ENCODE results near the gene CCDC8.

GRCh38 chr19:46442808-46443450 is 29.6 kb upstream of the CCDC8 start:
- TF ChIP-seq CTCF (IDR thresholded peaks at IDR 0.05; ENCODE audit: extremely low read depth in 1 of 2, insufficient read depth in 1 of 2, low read depth in 1 of 2, low read length in 2 of 2): no peak
- TF ChIP-seq EZH2 (IDR thresholded peaks at IDR 0.05; ENCODE audit: borderline replicate concordance, low read depth, low read length, severe bottlenecking): no peak
- TF ChIP-seq JUN (IDR thresholded peaks at IDR 0.05; ENCODE audit: borderline replicate concordance, insufficient read depth, insufficient read length, low read depth): peak; percentile 19
- TF ChIP-seq MYC (IDR thresholded peaks at IDR 0.05; ENCODE audit: low read depth, low read length): no peak
- no peak for TF ChIP-seq POLR2AphosphoS5 (IDR thresholded peaks at IDR 0.05; ENCODE audit: insufficient read depth, low read depth, low read length)
- no peak for TF ChIP-seq POLR2A (IDR thresholded peaks at IDR 0.05; ENCODE audit: low read depth, low read length)
- no peak for TF ChIP-seq MAX (IDR thresholded peaks at IDR 0.05; ENCODE audit: insufficient read depth, insufficient read length)
- TF ChIP-seq FOS (IDR thresholded peaks at IDR 0.05; ENCODE audit: borderline replicate concordance, insufficient read depth, low read length): peak; percentile 63
- no peak for TF ChIP-seq GATA2 (IDR thresholded peaks at IDR 0.05; ENCODE audit: insufficient read depth, insufficient read length, low read depth, low read length)
